K562 (cell line): ENCODE data around the gene BRICD5. TPM values are rescaled to one million over a fixed set of nuclear protein-coding genes. Genes with fewer than 3 reads are reported as not detected.

ENCODE experiments used
- ATAC-seq: fragments of 200-7000 bp; cut with Tn5 transposase; 3 replicates; pipeline ENCODE4 v1.9.1; 2020; ENCODE audit warnings: moderate library complexity
- BruUV-seq: library from RNA; stranded (reverse); fragments of 400-500 nt; replicated peaks from 2 replicates; lab custom pipeline; 2021; lab: Mats Ljungman, UMichigan
- CTCF ChIA-PET: fragments of 300-600 bp; formaldehyde crosslinking; extraction: SDS; loops from one replicate; lab custom pipeline; 2021; ENCODE audit warnings: low intra/inter-chr PET ratio; lab: Yijun Ruan, JAX
- POLR2A ChIA-PET: fragments of 300-600, 350-650 bp; sonication (Branson Sonifier 250); formaldehyde crosslinking; extraction: SDS; loops from one replicate; lab custom pipeline; 2021; ENCODE audit warnings: antibody characterized with exemption, inconsistent platforms; lab: Yijun Ruan, JAX
- DNase-seq, 4 experiments: peaks; one replicate each; pipeline versions ENCODE4 v3.0.0 to v3.0.0-alpha.2; 2011 to 2018; ENCODE audit warnings: low spot score in 3 of 4, mixed read lengths in 3 of 4; ENCODE audit errors: extremely low read depth in 1 of 4
- FAIRE-seq: peaks from 2 replicates; lab custom pipeline; 2011; peaks lifted over from hg19 to GRCh38; lab: Jason Lieb, UNC
- H2AFZ ChIP-seq: 2 replicates; pipeline ENCODE4 v1.6.0; 2011; ENCODE audit warnings: low read depth, low read length, control low read depth, inconsistent platforms
- H3K27ac ChIP-seq: fragments of 200-600 bp; 3 replicates; pipeline ENCODE4 v1.8.0; 2011; ENCODE audit warnings: low read depth, mild to moderate bottlenecking, control low read depth, inconsistent platforms, low read length, moderate library complexity, mixed read lengths; ENCODE audit errors: extremely low read depth
- H3K27me3 ChIP-seq, 2 experiments: fragments of 300-600 bp in 1 of 2; 2 replicates in 1 of 2; 3 replicates in 1 of 2; pipeline versions ENCODE4 v1.6.0 to v1.8.0; 2011; ENCODE audit warnings: inconsistent platforms in 2 of 2, low read length in 2 of 2, mild to moderate bottlenecking in 1 of 2, mixed read lengths in 1 of 2, moderate library complexity in 1 of 2; ENCODE audit not compliant: control insufficient read depth in 2 of 2, insufficient read depth in 2 of 2
- H3K36me3 ChIP-seq: fragments of 300-600 bp; 3 replicates; pipeline ENCODE4 v1.8.0; 2011; ENCODE audit warnings: mild to moderate bottlenecking, low read length, inconsistent platforms; ENCODE audit not compliant: control insufficient read depth, insufficient read depth
- H3K4me1 ChIP-seq, 2 experiments: fragments of 200-600 bp in 1 of 2; replicated peaks in 1 of 2; 2 replicates in 1 of 2; 3 replicates in 1 of 2; pipeline versions ENCODE4 v1.5.1 to v1.8.0; 2011; ENCODE audit warnings: inconsistent platforms in 2 of 2, low read length in 2 of 2, mild to moderate bottlenecking in 1 of 2, mixed read lengths in 1 of 2, moderate library complexity in 1 of 2; ENCODE audit not compliant: control insufficient read depth in 2 of 2, insufficient read depth in 2 of 2
- H3K4me2 ChIP-seq: 2 replicates; pipeline ENCODE4 v1.6.1; 2011; ENCODE audit warnings: low read length, control low read depth, inconsistent platforms, mixed read lengths; ENCODE audit not compliant: insufficient read depth
- H3K4me3 ChIP-seq: fragments of 200-600 bp; sonication (generic), shearing (Covaris generic); 2 replicates; pipeline ENCODE4 v1.5.1; 2016; ENCODE audit warnings: control low read depth, inconsistent platforms
- H3K79me2 ChIP-seq: fragments of 200-600 bp; 3 replicates; pipeline ENCODE4 v1.8.0; 2011; ENCODE audit warnings: low read length, inconsistent platforms; ENCODE audit not compliant: control insufficient read depth, insufficient read depth
- H3K9ac ChIP-seq, 2 experiments: 2 replicates each; pipeline versions ENCODE4 v1.6.0 to v1.6.1; 2011; ENCODE audit warnings: low read depth in 2 of 2, low read length in 2 of 2, control low read depth in 1 of 2, inconsistent platforms in 1 of 2, mild to moderate bottlenecking in 1 of 2, mixed read lengths in 1 of 2; ENCODE audit not compliant: insufficient read depth in 1 of 2
- H3K9me1 ChIP-seq: one replicate; pipeline ENCODE4 v1.6.0; 2011; ENCODE audit warnings: inconsistent platforms, mild to moderate bottlenecking, low read length, moderate library complexity; ENCODE audit not compliant: control insufficient read depth, insufficient read depth
- H3K9me3 ChIP-seq: replicated peaks from 2 replicates; pipeline ENCODE4 v1.5.1; 2011; ENCODE audit warnings: low read depth, low read length, inconsistent platforms; ENCODE audit not compliant: control insufficient read depth, insufficient read depth
- H4K20me1 ChIP-seq: replicated peaks from 2 replicates; pipeline ENCODE4 v1.6.1; 2011; ENCODE audit warnings: low read length, inconsistent platforms, mixed read lengths; ENCODE audit not compliant: control insufficient read depth, insufficient read depth
- BRCA1 ChIP-seq, 2 experiments: fragments of 450-650 bp in 1 of 2; sonication (generic) in 1 of 2; formaldehyde crosslinking in 1 of 2; IDR thresholded peaks; 2 replicates each; pipeline versions ENCODE4 v1.5.0 to v1.6.1; 2017 to 2020; ENCODE audit warnings: mild to moderate bottlenecking in 1 of 2, missing genetic modification reagents in 1 of 2
- ETS1 ChIP-seq: conservative IDR thresholded peaks from 2 replicates; pipeline ENCODE4 v1.6.1; 2011; ENCODE audit warnings: low read depth, mild to moderate bottlenecking, low read length; ENCODE audit not compliant: control insufficient read depth
- ETV6 ChIP-seq, 3 experiments: fragments of 150-350 bp in 1 of 3; sonication (generic) in 1 of 3; formaldehyde crosslinking in 1 of 3; IDR thresholded peaks; 2 replicates each; pipeline versions ENCODE4 v1.6.1 to v1.8.0; 2014 to 2022; ENCODE audit warnings: borderline replicate concordance in 2 of 3, low read depth in 2 of 3, antibody characterized with exemption in 1 of 3, low read length in 1 of 3, mild to moderate bottlenecking in 1 of 3, missing genetic modification reagents in 1 of 3
- WGBS: fragments of 100-300 bp; shearing (Covaris generic); methylation state at CpG from one replicate; pipeline ENCODE4 v1.1.6; 2016; ENCODE audit warnings: low coverage, mixed read lengths; ENCODE audit not compliant: insufficient coverage; ENCODE audit errors: missing lambda C conversion rate; 5-methylcytosine and 5-hydroxymethylcytosine counted together
- in situ Hi-C: fragments of 300-500 bp; cut with MboI; formaldehyde crosslinking; loops from 4 replicates; pipeline ENCODE4 v1.15.0; 2018; ENCODE audit warnings: inconsistent platforms, mixed read lengths
- intact Hi-C: fragments of 100-400 bp; cut with micrococcal nuclease; formaldehyde crosslinking; loops from 2 replicates; pipeline ENCODE4 v1.14.2; 2022
- polyA plus RNA-seq, 8 experiments: library from polyadenylated mRNA; depleted of rRNA in 4 of 8; stranded (reverse) in 5 of 8; unstranded in 3 of 8; fragments of >200 nt; fragmentation: Nextera tagmentation in 2 of 8; fragmentation: Illumina TruSeq in 1 of 8; extraction: Ambion mirVana in 2 of 8; extraction: Trizol in 1 of 8; gene quantifications; 2 replicates each; pipeline versions ENCODE4 v1.2.1 to v1.2.3, GENCODE V29; 2011 to 2014; ENCODE audit warnings: inconsistent platforms in 1 of 8, missing spikeins in 1 of 8
- total RNA-seq, 7 experiments: library from RNA; depleted of rRNA in 6 of 7; stranded (reverse); fragments of >200 nt in 6 of 7; fragmentation: Illumina TruSeq in 2 of 7; extraction: Trizol in 2 of 7; gene quantifications; 2 replicates each; pipeline versions ENCODE4 v1.2.1 to v1.2.3, GENCODE V29; 2011 to 2021; ENCODE audit warnings: low replicate concordance in 1 of 7

BRICD5 gene
- total and polyA plus RNA-seq, 9 of the 15 experiments (the other 6 are each of a cell fraction or from before 2014, with no cell fraction given) = 0.24 to 15.1 (median 2.4) TPM; not detected in 1

- no peak overlapping the region for H3K4me3 ChIP-seq
- H3K27me3 ChIP-seq = no peaks in the 10 kb centered on the region
- FAIRE-seq = no peak
- ChIA-PET POLR2A (interaction anchor here (0.8 to 3.7 kb wide), 6 partner anchors 8 to 25 kb away, joined by 3 to 20 read pairs (median 4); partner anchors contain the start of genes DNASE1L2, ECI1 and PGP), CTCF (no interaction called here)
- intact Hi-C loops = no loop called here
- DNase-seq = no peak
- no peak overlapping the region for H2AFZ ChIP-seq
- TF ChIP-seq ETV6 (IDR thresholded peaks at IDR 0.05; ENCODE audit: borderline replicate concordance in 1 of 2, low read depth in 2 of 2, low read length in 1 of 2) (no peak), ETV6 (CRISPR knock-in tag; IDR thresholded peaks at IDR 0.05; ENCODE audit: borderline replicate concordance) (no peak)
- no TSS peak for BruUV-seq
- H3K9me3 ChIP-seq = no peaks in the 10 kb centered on the region
- H3K4me2 ChIP-seq = no peak overlapping the region
- H3K9ac ChIP-seq = peak overlapping the region in 1 of 2 experiments; percentile 84; a peak in 1 of 4 replicates
- no peak overlapping the region; the same call in 2 of the 3 replicates for H3K27ac ChIP-seq
- in situ Hi-C loops = no loop called here
- H3K36me3 ChIP-seq = peaks cover 67% of the 10 kb centered on the region; the same call in 1 of the 3 replicates
- peaks cover 11% of the 10 kb centered on the region for H4K20me1 ChIP-seq
- H3K9me1 ChIP-seq = no peaks in the 10 kb centered on the region
- ATAC-seq = no peak
- H3K4me1 ChIP-seq = peaks cover 9 to 66% of the 10 kb centered on the region in 2 experiments; a peak in 3 of 5 replicates
- peaks cover 53% of the 10 kb centered on the region for H3K79me2 ChIP-seq
- WGBS = 93% methylated on average over 6 of the region's 6 CpGs
Measured at GRCh38 chr16:2226918-2227317, 16.3 kb upstream of the BRICD5 start.

GRCh38 chr16:2226245-2226793 is 15.7 kb upstream of the BRICD5 start:
- Histone ChIP-seq H3K9ac (peak overlapping the region in 1 of 2 experiments; percentile 84; a peak in 2 of 4 replicates), H2AFZ (no peak overlapping the region), H4K20me1 (peaks cover 11% of the 10 kb centered on the region), H3K4me2 (no peak overlapping the region), H3K9me1 (no peaks in the 10 kb centered on the region), H3K79me2 (peaks cover 53% of the 10 kb centered on the region), H3K9me3 (no peaks in the 10 kb centered on the region), H3K36me3 (peaks cover 61% of the 10 kb centered on the region; the same call in 1 of the 3 replicates), H3K4me1 (peaks cover 9 to 66% of the 10 kb centered on the region in 2 experiments; a peak in 3 of 5 replicates), H3K27ac (peak overlapping the region; percentile 19; the same call in 1 of the 3 replicates), H3K27me3 (no peaks in the 10 kb centered on the region), H3K4me3 (no peak overlapping the region)
- WGBS = 78% methylated on average over 9 of the region's 9 CpGs
- no peak for FAIRE-seq
- TF ChIP-seq BRCA1 (IDR thresholded peaks at IDR 0.05) (no peak), BRCA1 (CRISPR knock-in tag; IDR thresholded peaks at IDR 0.05) (0 out of 2 replicates have a peak, but pooled peaks have one; percentile 23), ETS1 (no peak)
- no peak for DNase-seq
- intact Hi-C loops (no loop called here), in situ Hi-C loops (no loop called here)
- ChIA-PET POLR2A (interaction anchor here (0.8 to 3.7 kb wide), 6 partner anchors 9 to 25 kb away, joined by 3 to 20 read pairs (median 4); partner anchors contain the start of genes DNASE1L2, ECI1 and PGP), CTCF (no interaction called here)
- TSS peak; percentile 24 for BruUV-seq
- ATAC-seq = no peak
